Memory B cell (primary cell): ENCODE results near the gene C4orf51.
"Not testable (repeated sequence)": the region's sequence is repeated elsewhere in the genome, so short reads cannot be mapped to it uniquely, and the experiment has no call there.

Source experiments
- ATAC-seq: fragments of 150-1000 bp; cut with Tn5 transposase; 2 replicates; pipeline ENCODE4 v1.10.0; 2021; ENCODE audit warnings: low read depth, mild to moderate bottlenecking, moderate library complexity
- DNase-seq, 2 donors: peaks; one replicate each; pipeline ENCODE4 v3.0.0; 2022; ENCODE audit warnings: low spot score in 2 of 2
- H3K27ac Mint-ChIP-seq: one replicate; pipeline ENCODE4 v1.8.0; 2022; ENCODE audit warnings: mild to moderate bottlenecking, moderate library complexity, mixed read lengths
- H3K27me3 Mint-ChIP-seq: one replicate; pipeline ENCODE4 v1.8.0; 2022; ENCODE audit warnings: mixed read lengths
- H3K36me3 Mint-ChIP-seq: one replicate; pipeline ENCODE4 v1.8.0; 2022; ENCODE audit warnings: mild to moderate bottlenecking, mixed read lengths
- H3K4me1 Mint-ChIP-seq: one replicate; pipeline ENCODE4 v1.8.0; 2022; ENCODE audit warnings: mixed read lengths
- H3K4me3 Mint-ChIP-seq: one replicate; pipeline ENCODE4 v1.8.0; 2022; ENCODE audit warnings: mild to moderate bottlenecking, moderate library complexity, mixed read lengths
- H3K9me3 Mint-ChIP-seq: one replicate; pipeline ENCODE4 v1.8.0; 2022; ENCODE audit warnings: mixed read lengths

C4orf51 gene

DNA sequence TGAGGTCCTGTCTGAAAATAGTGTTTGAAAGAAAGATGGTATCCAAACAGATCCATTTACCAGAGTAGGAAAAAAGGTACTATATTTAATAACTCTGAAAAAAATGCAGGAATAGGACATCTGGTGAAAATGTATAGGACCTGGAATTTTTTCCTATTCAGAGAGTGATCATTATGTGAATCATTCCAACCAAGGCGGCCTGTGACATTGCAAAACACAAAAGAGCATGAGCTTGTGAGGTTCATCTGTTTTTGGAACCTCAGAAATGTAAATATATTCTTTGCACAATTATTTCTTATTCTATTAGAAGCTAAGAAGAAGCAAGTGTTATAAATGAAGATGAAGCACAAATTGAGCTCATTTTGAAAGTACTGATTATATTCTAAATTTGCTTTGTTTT is 2.0 kb downstream of the C4orf51 start:
- no peak for ATAC-seq
- Mint-ChIP-seq H3K27me3 (peaks cover 9% of the 10 kb centered on the region), H3K4me1 (no peaks in the 10 kb centered on the region), H3K9me3 (peaks cover 6% of the 10 kb centered on the region), H3K4me3 (no peak overlapping the region), H3K27ac (no peak overlapping the region), H3K36me3 (no peaks in the 10 kb centered on the region)
- no peak for DNase-seq

DNA sequence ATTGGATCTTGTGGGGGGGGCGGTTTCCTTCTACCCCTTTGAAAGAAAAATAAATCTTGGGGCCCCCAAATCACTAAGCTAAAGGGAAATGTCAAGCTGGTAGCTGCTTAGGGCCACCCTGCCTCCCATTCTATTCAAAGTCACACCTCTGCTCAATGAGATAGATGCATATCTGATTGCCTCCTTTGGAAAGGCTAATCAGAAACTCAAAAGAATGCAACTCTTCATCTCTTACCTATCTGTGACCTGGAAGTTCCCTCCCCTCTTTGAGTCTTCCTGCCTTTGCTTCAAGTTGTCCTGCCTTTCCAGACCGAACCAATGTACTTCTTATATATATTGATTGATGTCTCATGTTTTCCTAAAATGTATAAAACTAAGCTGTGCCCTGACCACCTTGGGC is 7.0 kb downstream of the C4orf51 start:
- H3K4me1 Mint-ChIP-seq, result no peaks in the 10 kb centered on the region
- no peak overlapping the region for H3K4me3 Mint-ChIP-seq
- H3K27me3 Mint-ChIP-seq, result peaks cover 5% of the 10 kb centered on the region
- no peak for ATAC-seq
- DNase-seq, result no peak
- H3K36me3 Mint-ChIP-seq, result no peaks in the 10 kb centered on the region
- no peak overlapping the region for H3K27ac Mint-ChIP-seq
- peaks cover 4% of the 10 kb centered on the region for H3K9me3 Mint-ChIP-seq

DNA sequence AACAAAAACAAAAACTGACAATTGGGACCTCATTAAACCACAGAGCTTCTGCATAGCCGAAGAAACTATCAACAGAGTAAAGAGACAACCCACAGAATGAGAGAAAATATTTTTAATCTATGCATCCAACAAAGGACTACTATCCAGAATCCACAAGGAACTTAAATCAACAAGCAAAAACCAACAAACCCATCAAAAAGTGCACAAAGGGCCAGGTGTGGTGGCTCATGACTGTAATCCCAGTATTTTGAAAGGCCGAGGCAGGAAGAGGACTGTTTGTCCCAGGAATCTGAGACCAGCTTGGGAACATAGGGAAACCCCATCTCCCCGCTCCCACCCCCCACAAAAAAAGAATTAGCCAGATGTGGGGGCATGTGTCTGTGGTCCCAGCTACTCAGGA is 10.7 kb downstream of the C4orf51 start:
- no peak overlapping the region for H3K27ac Mint-ChIP-seq
- H3K4me1 Mint-ChIP-seq, result no peaks in the 10 kb centered on the region
- no peaks in the 10 kb centered on the region for H3K36me3 Mint-ChIP-seq
- ATAC-seq, result no peak
- no peak for DNase-seq
- no peak overlapping the region for H3K4me3 Mint-ChIP-seq
- H3K9me3 Mint-ChIP-seq, result peaks cover 1% of the 10 kb centered on the region
- H3K27me3 Mint-ChIP-seq, result peaks cover 1% of the 10 kb centered on the region

DNA sequence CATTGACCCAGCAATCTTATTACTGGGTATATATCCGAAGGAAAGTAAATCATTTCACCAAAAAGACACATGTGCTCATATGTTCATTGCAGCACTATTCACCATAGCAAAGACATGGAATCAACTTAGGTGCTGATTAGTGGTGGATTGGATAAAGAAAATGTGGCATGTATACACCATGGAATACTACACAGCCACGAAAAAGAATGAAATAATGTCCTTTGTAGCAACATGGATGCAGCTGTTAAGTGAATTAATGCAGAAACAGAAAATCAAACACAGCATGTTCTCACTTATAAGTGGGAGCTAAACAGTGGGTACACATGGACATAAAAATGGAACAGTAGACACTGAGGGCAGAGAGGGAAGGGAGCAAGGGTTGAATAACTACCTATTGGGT is 11.5 kb downstream of the C4orf51 start:
- H3K36me3 Mint-ChIP-seq, ATAC-seq, H3K9me3 Mint-ChIP-seq, DNase-seq, H3K27ac Mint-ChIP-seq, H3K27me3 Mint-ChIP-seq, H3K4me3 Mint-ChIP-seq, H3K4me1 Mint-ChIP-seq: not testable (repeated sequence)

DNA sequence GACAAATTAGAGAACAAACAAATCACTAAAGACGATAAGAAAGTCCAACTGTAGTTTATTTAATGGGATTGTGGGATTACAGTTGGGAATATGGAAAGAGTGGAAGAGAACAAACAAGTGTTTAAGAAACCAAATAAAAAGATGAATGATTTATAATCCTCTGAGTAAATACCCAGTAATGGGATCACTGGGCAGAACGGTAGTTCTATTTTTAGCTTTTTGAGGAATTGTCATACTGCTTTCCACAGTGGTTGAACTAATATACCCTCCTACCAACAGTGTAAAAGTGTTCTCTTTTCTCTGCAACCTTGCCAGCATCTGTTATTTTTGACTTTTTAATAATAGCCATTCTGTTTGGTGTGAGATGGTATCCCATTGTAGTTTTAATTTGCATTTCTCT is 15.0 kb downstream of the C4orf51 start:
- Mint-ChIP-seq H3K27ac (no peak overlapping the region), H3K4me3 (no peak overlapping the region), H3K36me3 (no peaks in the 10 kb centered on the region), H3K27me3 (peaks cover 4% of the 10 kb centered on the region), H3K4me1 (no peaks in the 10 kb centered on the region), H3K9me3 (no peaks in the 10 kb centered on the region)
- no peak for ATAC-seq
- no peak for DNase-seq

DNA sequence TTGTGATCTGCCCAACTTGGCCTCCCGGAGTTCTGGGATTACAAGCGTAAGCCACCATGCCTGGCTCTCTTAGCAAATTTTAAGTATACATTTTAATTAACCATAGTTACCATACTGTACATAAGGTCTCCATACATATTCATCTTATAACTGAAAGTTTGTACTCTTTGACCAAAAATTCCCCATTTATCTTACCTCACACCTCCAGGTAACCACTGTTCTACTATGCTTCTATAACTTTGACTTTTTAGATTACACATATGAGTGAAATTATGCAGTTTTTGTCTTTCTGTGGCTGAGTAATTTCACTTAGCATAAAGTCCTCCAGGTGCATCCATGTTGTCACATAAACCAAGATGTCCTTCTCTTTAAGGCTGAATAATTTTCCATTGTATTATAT is 17.4 kb downstream of the C4orf51 start:
- no peaks in the 10 kb centered on the region for H3K9me3 Mint-ChIP-seq
- no peaks in the 10 kb centered on the region for H3K36me3 Mint-ChIP-seq
- H3K4me1 Mint-ChIP-seq, result no peaks in the 10 kb centered on the region
- no peak overlapping the region for H3K27ac Mint-ChIP-seq
- H3K27me3 Mint-ChIP-seq, result peaks cover 13% of the 10 kb centered on the region
- no peak overlapping the region for H3K4me3 Mint-ChIP-seq
- DNase-seq, result no peak
- no peak for ATAC-seq

DNA sequence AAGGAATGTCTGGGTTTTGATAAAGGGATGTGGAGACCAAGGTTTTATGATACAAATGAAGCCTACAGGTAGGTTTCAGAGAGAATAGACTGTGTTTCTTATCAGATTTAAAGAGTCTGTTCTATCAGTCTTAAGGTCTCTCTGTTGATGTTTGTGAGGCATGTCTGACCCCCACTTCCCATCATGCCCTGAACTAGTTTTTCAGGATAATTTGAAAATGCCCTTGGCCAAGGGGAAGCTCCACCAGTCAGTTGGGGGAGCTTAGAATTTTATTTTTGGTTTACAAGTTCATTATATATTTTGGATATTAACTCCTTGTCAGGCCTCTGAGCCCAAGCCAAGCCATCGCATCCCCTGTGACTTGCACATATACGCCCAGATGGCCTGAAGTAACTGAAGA is 18.6 kb downstream of the C4orf51 start:
- peaks cover 13% of the 10 kb centered on the region for H3K27me3 Mint-ChIP-seq
- no peaks in the 10 kb centered on the region for H3K4me1 Mint-ChIP-seq
- DNase-seq (no peak), ATAC-seq (no peak)
- H3K27ac Mint-ChIP-seq, result no peak overlapping the region
- no peaks in the 10 kb centered on the region for H3K9me3 Mint-ChIP-seq
- H3K36me3 Mint-ChIP-seq, result no peaks in the 10 kb centered on the region
- H3K4me3 Mint-ChIP-seq, result no peak overlapping the region

DNA sequence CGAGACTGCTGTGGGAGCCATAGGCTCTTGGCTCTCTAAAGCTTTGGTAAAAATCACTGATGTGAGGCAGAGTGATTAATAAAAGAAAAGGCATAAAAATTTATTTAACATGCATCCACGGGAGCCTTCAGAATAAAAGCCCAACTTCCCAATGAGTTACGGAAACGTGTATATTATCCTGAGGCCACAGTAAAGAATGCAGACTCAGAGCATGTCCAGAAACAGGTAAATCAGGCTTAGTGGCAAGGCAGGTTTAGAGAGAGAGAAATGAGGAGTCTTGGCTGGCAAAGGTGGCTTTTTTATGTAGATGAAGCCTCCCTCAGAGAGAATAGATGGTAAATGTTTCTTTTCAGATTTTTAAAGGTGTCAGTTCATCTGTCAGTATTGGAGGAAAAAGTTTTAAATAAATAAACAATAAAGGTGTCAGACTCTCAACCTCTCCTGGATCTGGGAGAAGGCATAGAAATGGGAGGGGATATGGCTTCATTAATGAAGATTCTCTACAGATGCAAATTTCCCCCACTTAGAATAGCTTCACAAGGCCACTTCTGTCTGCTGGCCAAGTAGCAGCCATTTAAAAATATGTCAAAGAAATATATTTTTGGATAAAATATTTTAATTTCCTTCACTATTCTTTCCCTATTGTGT is 24.0 kb downstream of the C4orf51 start:
- Mint-ChIP-seq H3K27ac (no peak overlapping the region), H3K36me3 (no peaks in the 10 kb centered on the region), H3K27me3 (peaks cover 15% of the 10 kb centered on the region), H3K4me3 (no peak overlapping the region), H3K9me3 (no peaks in the 10 kb centered on the region), H3K4me1 (no peaks in the 10 kb centered on the region)
- ATAC-seq (no peak), DNase-seq (no peak)

DNA sequence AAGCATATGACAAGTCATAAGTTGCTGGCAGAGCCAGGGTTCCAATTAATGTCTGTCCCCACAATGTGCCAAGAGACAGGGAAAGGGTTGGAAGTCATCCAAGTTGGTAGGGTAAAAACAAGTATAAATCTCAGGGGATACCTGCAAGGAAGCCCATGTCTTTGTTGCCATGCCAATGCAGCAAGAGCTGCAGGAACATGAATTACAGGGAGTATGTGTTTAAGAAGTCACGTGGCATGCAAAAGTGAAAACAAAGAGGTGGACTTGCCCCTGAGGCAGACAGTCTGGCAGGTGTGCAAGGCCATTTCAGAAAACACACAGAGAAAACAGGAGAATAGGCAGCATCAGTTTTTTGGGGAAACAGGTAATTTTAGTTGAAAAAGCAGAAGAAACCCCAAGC is 29.4 kb downstream of the C4orf51 start:
- H3K36me3 Mint-ChIP-seq, result peaks cover 6% of the 10 kb centered on the region
- peaks cover 13% of the 10 kb centered on the region for H3K9me3 Mint-ChIP-seq
- H3K4me3 Mint-ChIP-seq, result no peak overlapping the region
- H3K27ac Mint-ChIP-seq, result no peak overlapping the region
- H3K4me1 Mint-ChIP-seq, result no peaks in the 10 kb centered on the region
- DNase-seq, result no peak
- no peak for ATAC-seq
- peaks cover 8% of the 10 kb centered on the region for H3K27me3 Mint-ChIP-seq

DNA sequence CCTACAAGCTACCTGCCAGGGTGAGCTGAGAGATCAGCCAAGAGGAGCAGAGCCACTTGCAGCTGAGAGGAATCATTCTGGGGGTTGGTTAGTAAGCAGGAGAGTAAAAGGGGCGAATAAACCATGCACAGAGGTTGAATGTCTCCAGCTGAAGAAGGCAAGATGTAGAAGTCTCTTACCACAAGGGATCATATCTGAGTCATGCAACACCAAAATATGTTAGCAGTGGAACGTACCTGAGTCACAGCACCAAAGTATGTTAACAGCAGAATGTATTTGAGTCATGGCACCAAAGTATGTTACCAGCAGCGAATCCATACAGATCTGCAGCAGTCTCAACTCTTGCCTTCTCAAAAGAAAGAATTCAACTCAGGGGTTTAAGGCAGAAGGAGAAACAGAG is 29.9 kb downstream of the C4orf51 start:
- Mint-ChIP-seq H3K27me3 (peaks cover 8% of the 10 kb centered on the region), H3K4me1 (no peaks in the 10 kb centered on the region), H3K4me3 (no peak overlapping the region), H3K27ac (no peak overlapping the region), H3K36me3 (peaks cover 6% of the 10 kb centered on the region), H3K9me3 (peaks cover 13% of the 10 kb centered on the region)
- no peak for DNase-seq
- ATAC-seq, result no peak

DNA sequence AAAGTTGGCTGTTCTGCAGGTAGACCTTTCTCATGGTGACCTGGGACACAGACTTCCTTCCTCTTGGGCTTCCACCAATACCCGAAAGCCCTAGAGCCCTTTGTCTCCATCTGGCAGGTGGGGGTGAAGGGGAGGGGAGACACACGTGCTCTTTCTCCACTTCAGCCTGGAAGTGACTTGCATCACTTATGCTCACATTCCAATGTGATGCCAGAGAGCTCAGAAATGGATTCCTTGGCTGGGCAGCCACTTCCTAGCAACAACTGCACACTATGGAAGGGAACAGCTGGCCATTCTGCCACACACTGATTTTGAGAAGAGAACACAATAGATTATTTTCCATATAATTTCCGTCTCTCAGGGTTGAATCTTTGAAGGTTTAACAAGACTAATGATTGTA is 36.3 kb downstream of the C4orf51 start:
- Mint-ChIP-seq H3K27me3 (peaks cover 24% of the 10 kb centered on the region), H3K27ac (no peak overlapping the region), H3K4me3 (no peak overlapping the region), H3K36me3 (peaks cover 5% of the 10 kb centered on the region), H3K4me1 (peaks cover 8% of the 10 kb centered on the region), H3K9me3 (peaks cover 14% of the 10 kb centered on the region)
- DNase-seq (no peak), ATAC-seq (no peak)

DNA sequence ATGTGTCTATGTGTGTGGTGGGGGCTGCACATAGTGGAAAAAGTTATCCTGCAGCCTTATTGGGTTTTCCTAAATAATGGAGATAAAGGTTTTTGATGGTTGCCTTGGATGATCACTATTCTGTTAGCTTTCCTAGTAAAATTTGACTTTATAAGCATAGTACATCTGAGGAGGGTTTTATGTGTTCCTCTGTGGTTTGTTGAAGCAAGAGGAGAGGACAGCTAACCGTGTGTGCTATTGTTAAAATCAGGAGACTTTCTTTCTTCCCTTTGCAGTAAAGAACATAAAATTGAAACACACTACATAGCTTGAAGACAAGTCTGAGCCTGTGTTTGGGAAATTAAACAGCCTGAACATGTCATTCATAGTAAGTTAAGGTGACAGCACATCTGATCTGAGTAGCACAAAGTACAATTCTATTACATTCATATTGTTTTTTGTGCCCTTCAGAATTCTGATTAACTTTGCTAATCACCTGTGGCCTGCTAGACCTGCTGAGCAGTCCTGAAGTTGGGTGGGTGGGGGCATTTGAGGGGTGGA is 36.8 kb downstream of the C4orf51 start:
- ATAC-seq, result no peak
- Mint-ChIP-seq H3K4me1 (peaks cover 8% of the 10 kb centered on the region), H3K4me3 (no peak overlapping the region), H3K9me3 (peaks cover 11% of the 10 kb centered on the region), H3K27ac (no peak overlapping the region), H3K36me3 (peaks cover 2% of the 10 kb centered on the region), H3K27me3 (peaks cover 22% of the 10 kb centered on the region)
- no peak for DNase-seq

DNA sequence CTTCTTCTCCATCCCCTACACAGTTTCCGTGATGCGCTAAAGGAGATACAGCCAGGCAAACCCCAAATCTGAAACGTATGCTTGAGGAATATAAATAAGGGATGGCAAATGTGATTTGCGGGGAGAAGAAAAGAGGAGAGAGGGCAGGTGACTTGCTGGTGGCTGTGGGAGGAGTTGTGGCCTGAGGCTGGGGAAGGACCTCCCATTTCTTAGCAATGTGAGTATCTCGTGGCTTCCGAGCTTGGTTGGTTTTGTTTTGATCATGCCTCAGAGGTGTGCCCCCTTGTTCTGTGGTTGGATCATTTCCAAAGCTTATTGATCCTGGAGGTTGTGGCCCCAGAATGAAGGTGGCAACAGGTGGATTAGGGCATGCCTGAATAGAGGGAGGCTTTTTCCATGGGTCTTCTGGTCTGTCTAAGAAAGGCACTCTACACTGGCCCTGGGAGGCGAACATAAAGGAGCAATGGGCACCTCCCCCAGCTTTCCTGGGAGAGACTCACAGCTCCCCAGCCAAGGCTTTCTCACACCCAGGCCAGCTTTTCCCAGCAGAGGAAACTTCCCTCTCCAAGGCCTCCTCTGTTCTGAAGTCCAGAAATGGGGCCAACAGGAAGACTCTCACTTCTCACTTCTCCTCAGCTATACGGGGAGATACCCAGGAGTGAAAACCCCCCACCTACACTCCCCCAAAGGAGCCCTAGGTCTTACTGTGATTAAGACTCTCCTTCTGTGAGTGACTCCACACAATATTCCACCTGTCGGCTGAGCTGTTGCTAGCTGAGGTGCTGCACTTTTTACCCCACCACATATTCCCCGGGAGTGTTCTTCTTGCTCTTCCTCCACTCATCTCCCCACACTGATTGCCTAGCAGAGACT is 40.0 kb downstream of the C4orf51 start:
- DNase-seq (no peak), ATAC-seq (peak; percentile 55)
- Mint-ChIP-seq H3K36me3 (no peaks in the 10 kb centered on the region), H3K9me3 (peaks cover 3% of the 10 kb centered on the region), H3K27me3 (peaks cover 21% of the 10 kb centered on the region), H3K27ac (no peak overlapping the region), H3K4me1 (peaks cover 8% of the 10 kb centered on the region), H3K4me3 (no peak overlapping the region)

DNA sequence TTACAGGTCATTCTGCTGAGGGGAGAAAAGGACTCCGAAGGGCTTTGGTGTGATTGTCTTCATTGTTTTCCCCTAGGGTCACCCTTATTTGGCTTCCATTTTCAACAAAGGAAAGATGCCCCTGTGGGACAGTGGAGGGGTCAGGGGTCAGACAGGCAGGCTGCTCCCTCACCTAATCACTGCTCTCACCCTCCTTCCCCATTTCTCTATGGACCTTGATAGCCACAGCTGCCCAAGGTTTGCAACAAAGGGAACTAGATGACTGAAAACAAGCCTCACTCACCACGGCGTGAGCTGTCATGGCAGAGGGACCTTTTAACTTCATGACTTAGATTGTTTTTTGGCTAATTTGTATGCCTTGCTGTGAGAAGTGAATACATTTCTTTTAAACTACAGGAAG is 40.7 kb downstream of the C4orf51 start:
- Mint-ChIP-seq H3K4me3 (peak overlapping the region; percentile 8), H3K27ac (no peak overlapping the region), H3K4me1 (peaks cover 8% of the 10 kb centered on the region), H3K36me3 (no peaks in the 10 kb centered on the region), H3K27me3 (peaks cover 19% of the 10 kb centered on the region), H3K9me3 (peaks cover 3% of the 10 kb centered on the region)
- DNase-seq (no peak), ATAC-seq (no peak)
